Measurements from ENCODE around the gene RNF212.
A peak's percentile ranks its signal among the peaks of the same experiment; 100 is the strongest.

Gene RNF212

GRCh38 chr4:1030559-1030958 is 82.8 kb downstream of the RNF212 start:
- no peak for DNase-seq

GRCh38 chr4:1030031-1030430 is 83.3 kb downstream of the RNF212 start:
- DNase-seq, result no peak

GRCh38 chr4:1029529-1029928 is 83.8 kb downstream of the RNF212 start:
- no peak for DNase-seq

GRCh38 chr4:1028574-1029220 is 84.7 kb downstream of the RNF212 start:
- no peak for DNase-seq

GRCh38 chr4:1027915-1028238 is 85.5 kb downstream of the RNF212 start:
- no peak for DNase-seq

- DNase-seq, result no peak
These were observed 86.0 kb downstream of the RNF212 start for GRCh38 chr4:1027219-1027914.

- DNase-seq, result peak in 1 of 2 experiments; percentile 20
These were observed 87.2 kb downstream of the RNF212 start for GRCh38 chr4:1026115-1026514.

GRCh38 chr4:1024882-1025545 is 88.3 kb downstream of the RNF212 start:
- DNase-seq, result no peak

GRCh38 chr4:1023895-1024740 is 89.2 kb downstream of the RNF212 start:
- DNase-seq, result no peak

- DNase-seq, result no peak
These were observed 90.2 kb downstream of the RNF212 start for GRCh38 chr4:1023075-1023640.

- DNase-seq, result no peak
These were observed 90.7 kb downstream of the RNF212 start for GRCh38 chr4:1022739-1023066.

GRCh38 chr4:1022051-1022738 is 91.2 kb downstream of the RNF212 start:
- DNase-seq, result no peak
